ENCODE results near the gene LPAR2.
A peak's percentile ranks its signal among the peaks of the same experiment; 100 is the strongest.
"Not testable (repeated sequence)": the region's sequence is repeated elsewhere in the genome, so short reads cannot be mapped to it uniquely, and the experiment has no call there.

The LPAR2 gene

DNA sequence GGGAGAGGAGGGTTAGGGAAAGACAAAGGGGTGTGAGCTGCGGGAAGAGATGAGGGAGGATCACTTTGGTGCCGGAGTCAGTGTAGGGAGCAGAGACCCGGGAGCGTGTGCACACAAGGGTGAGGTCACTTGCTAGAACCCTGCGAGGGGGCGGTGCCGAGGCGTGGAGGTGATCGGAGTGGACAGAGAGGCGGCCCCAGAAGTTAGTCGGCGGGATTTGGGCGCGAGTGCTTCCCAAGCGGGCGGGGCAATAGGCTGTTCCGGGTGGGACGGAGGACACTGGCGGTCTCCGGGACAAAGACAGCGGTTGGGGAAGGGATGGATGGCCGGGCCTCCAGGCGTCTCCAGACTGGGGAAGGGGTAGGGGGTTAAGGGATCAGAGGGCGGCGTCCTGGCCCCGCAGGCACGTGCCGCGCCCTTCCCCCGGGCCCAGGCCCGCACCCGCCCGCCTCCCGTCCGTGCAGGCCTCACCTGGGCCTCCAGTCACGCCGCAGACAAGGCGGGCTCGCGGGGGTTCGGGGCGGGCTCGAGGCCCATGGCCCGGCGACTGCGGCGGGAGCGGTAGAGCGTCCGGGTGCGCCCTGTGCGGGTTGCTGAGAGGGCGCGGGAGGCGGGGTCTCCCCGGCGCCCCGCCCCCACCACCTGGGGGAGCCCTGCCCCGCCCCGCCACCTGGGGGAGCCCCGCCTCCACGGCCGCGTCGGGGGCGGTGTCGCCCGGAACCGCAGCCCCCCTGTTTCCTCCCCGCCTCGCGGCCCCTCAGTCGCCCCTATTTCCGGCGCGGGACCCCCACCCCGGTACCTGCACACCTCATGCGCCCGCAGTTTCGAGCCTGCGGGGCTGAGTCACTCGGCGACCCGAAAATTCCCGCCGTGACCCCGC lies at the start of gene LPAR2:
LPAR2 (minus strand) TSS at position 600 of the 880 bp plus-strand sequence. CDS start 945 bp downstream, outside the sequence.
- Mint-ChIP-seq H3K27me3 (no peaks in the 10 kb centered on the region), H3K4me3 (peak within 1 kb of the TSS; percentile 88), H3K4me1 (peaks cover 34% of the 10 kb centered on the region), H3K9me3 (no peaks in the 10 kb centered on the region), H3K27ac (ENCODE audit: low read depth) (peak within 1 kb of the TSS; percentile 95), H3K36me3 (ENCODE audit: insufficient read depth) (peaks cover 37% of the 10 kb centered on the region)
- ATAC-seq (replicated peaks; ENCODE audit: extremely low read depth, poor library complexity, severe bottlenecking) (peak; percentile 82), DNase-seq (ENCODE audit: low spot score in 2 of 2) (peak; percentile 60 to 63)

DNA sequence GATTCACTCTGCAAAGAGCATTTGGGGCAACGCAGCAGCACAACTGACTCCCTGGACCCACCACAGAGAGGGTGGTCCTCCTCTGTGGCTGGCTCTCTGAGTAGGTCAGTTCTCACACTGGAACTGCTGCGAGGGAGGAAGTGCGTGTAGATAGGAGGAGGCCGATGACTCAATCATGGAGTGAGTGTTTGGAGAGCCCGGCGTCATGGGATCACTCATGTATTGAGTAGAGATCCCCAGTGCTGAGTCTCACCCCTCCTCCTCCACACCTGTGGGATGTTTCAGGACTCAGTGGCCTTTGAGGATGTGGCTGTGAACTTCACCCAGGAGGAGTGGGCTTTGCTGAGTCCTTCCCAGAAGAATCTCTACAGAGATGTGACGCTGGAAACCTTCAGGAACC lies 49.6 kb upstream of the LPAR2 start:
- DNase-seq (ENCODE audit: low spot score in 2 of 2) = no peak
- no peak overlapping the region for H3K27ac Mint-ChIP-seq (ENCODE audit: low read depth)
- peaks cover 79% of the 10 kb centered on the region for H3K36me3 Mint-ChIP-seq (ENCODE audit: insufficient read depth)
- no peak overlapping the region for H3K4me3 Mint-ChIP-seq
- peaks cover 31% of the 10 kb centered on the region for H3K4me1 Mint-ChIP-seq
- no peaks in the 10 kb centered on the region for H3K9me3 Mint-ChIP-seq
- no peaks in the 10 kb centered on the region for H3K27me3 Mint-ChIP-seq
- no peak for ATAC-seq (replicated peaks; ENCODE audit: extremely low read depth, poor library complexity, severe bottlenecking)

GRCh38 chr19:19674315-19674714 lies 46.3 kb upstream of the LPAR2 start:
- Mint-ChIP-seq H3K4me1 (peaks cover 47% of the 10 kb centered on the region), H3K9me3 (no peaks in the 10 kb centered on the region), H3K36me3 (ENCODE audit: insufficient read depth) (peaks cover 80% of the 10 kb centered on the region), H3K27ac (ENCODE audit: low read depth) (peak overlapping the region; percentile 19), H3K27me3 (no peaks in the 10 kb centered on the region), H3K4me3 (peak overlapping the region; percentile 20)
- DNase-seq (ENCODE audit: low spot score in 2 of 2) = no peak
- ATAC-seq (replicated peaks; ENCODE audit: extremely low read depth, poor library complexity, severe bottlenecking) = no peak

DNA sequence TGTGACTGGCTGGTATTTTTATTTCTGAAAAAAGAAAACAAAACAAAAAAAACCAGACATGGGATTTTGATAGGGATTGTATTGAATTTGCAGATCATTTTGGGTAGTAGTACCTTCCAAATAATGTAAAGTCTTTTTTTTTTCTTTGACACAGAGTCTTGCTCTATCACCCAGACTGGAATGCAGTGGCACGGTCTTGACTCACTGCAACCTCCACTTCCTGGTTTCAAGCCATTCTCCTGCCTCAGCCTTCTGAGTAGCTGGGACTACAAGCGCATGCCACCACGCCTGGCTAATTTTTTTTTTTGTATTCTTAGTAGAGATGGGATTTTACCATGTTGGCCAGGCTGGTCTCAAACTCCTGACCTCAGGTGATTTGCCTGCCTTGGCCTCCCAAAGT lies 44.8 kb upstream of the LPAR2 start:
- Mint-ChIP-seq H3K9me3 (no peaks in the 10 kb centered on the region), H3K27ac (ENCODE audit: low read depth) (no peak overlapping the region), H3K27me3 (no peaks in the 10 kb centered on the region), H3K4me3 (no peak overlapping the region), H3K36me3 (ENCODE audit: insufficient read depth) (peaks cover 75% of the 10 kb centered on the region), H3K4me1 (peaks cover 51% of the 10 kb centered on the region)
- ATAC-seq (replicated peaks; ENCODE audit: extremely low read depth, poor library complexity, severe bottlenecking) (no peak), DNase-seq (ENCODE audit: low spot score in 2 of 2) (no peak)

GRCh38 chr19:19670070-19670551 lies 42.1 kb upstream of the LPAR2 start:
- Mint-ChIP-seq H3K9me3 (no peaks in the 10 kb centered on the region), H3K27me3 (no peaks in the 10 kb centered on the region), H3K4me1 (peaks cover 33% of the 10 kb centered on the region), H3K27ac (ENCODE audit: low read depth) (peak overlapping the region; percentile 96), H3K4me3 (peak overlapping the region; percentile 82), H3K36me3 (ENCODE audit: insufficient read depth) (peaks cover 57% of the 10 kb centered on the region)
- ATAC-seq (replicated peaks; ENCODE audit: extremely low read depth, poor library complexity, severe bottlenecking) = no peak
- no peak for DNase-seq (ENCODE audit: low spot score in 2 of 2)

DNA sequence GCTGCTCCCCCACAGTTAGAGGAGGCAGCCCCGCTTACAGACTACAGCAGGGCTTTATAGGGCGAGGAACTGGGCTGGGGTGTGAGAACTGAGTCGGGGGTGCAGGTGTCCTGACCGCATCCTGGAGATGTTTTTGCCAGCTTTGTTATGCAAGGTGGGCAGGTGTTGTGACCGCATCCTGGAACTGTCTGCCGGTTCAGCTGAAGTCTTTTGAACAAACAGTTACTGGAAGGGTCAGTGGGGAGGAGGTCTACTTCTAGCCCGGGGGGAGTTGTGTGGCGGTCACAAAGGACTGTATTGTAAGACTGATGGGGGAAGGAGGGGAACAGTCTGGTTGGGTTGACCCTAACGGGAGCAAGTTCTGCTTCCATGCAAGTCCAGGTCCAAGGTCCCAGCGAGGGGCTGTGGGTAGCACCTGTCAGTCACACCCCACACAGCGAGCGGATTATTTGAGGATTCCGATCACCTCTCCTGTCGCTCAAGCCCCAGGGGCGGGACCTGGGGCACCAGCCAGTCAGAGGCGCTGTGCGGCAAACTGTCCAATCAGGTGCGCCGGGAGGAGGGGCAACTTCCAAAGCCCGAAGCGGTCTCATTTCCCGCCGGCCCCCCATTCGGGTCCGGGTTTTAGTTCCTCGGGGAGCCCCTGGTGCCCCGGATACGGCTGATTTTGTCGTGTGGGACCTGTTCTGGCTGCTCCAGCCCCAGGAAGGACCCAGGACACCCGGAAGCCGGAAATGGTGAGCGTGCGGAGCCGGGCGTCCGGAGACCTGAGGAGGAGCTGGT lies 40.4 kb upstream of the LPAR2 start, which contains the start of gene ZNF101:
ZNF101 (plus strand) TSS at position 610 of the 783 bp plus-strand sequence; CDS start at position 735, 125 bp downstream.
- no peaks in the 10 kb centered on the region for H3K27me3 Mint-ChIP-seq
- peak within 1 kb of the TSS; percentile 82 for H3K4me3 Mint-ChIP-seq
- peaks cover 48% of the 10 kb centered on the region for H3K36me3 Mint-ChIP-seq (ENCODE audit: insufficient read depth)
- no peaks in the 10 kb centered on the region for H3K9me3 Mint-ChIP-seq
- peak within 1 kb of the TSS; percentile 96 for H3K27ac Mint-ChIP-seq (ENCODE audit: low read depth)
- DNase-seq (ENCODE audit: low spot score in 2 of 2) (peak; percentile 87 to 92), ATAC-seq (replicated peaks; ENCODE audit: extremely low read depth, poor library complexity, severe bottlenecking) (peak; percentile 74)
- peaks cover 28% of the 10 kb centered on the region for H3K4me1 Mint-ChIP-seq

GRCh38 chr19:19665420-19665948 lies 37.5 kb upstream of the LPAR2 start:
- peak overlapping the region; percentile 10 for H3K27ac Mint-ChIP-seq (ENCODE audit: low read depth)
- not testable (repeated sequence) for H3K27me3 Mint-ChIP-seq, H3K4me3 Mint-ChIP-seq

GRCh38 chr19:19663256-19664120 lies 35.5 kb upstream of the LPAR2 start, which contains the start of gene ATP13A1:
Gene ATP13A1, minus strand, starts transcription at chr19:19663676. Its CDS starts 10 bp downstream, at chr19:19663666.
- H3K27ac Mint-ChIP-seq (ENCODE audit: low read depth) = peak within 1 kb of the TSS; percentile 100
- H3K27me3 Mint-ChIP-seq = no peaks in the 10 kb centered on the region
- H3K36me3 Mint-ChIP-seq (ENCODE audit: insufficient read depth) = peaks cover 35% of the 10 kb centered on the region
- no peaks in the 10 kb centered on the region for H3K9me3 Mint-ChIP-seq
- peaks cover 33% of the 10 kb centered on the region for H3K4me1 Mint-ChIP-seq
- ATAC-seq (replicated peaks; ENCODE audit: extremely low read depth, poor library complexity, severe bottlenecking) = peak; percentile 65
- peak; percentile 84 to 96 for DNase-seq (ENCODE audit: low spot score in 2 of 2)
- peak within 1 kb of the TSS; percentile 89 for H3K4me3 Mint-ChIP-seq

More at GRCh38 chr19:19665420-19665948, 37.5 kb upstream of the LPAR2 start:
- ATAC-seq (replicated peaks; ENCODE audit: extremely low read depth, poor library complexity, severe bottlenecking); DNase-seq (ENCODE audit: low spot score in 2 of 2); H3K9me3 Mint-ChIP-seq: not testable (repeated sequence)
- Mint-ChIP-seq H3K36me3 (ENCODE audit: insufficient read depth) (peaks cover 41% of the 10 kb centered on the region), H3K4me1 (peaks cover 46% of the 10 kb centered on the region)

- Mint-ChIP-seq H3K4me3 (peak overlapping the region; percentile 89), H3K36me3 (ENCODE audit: insufficient read depth) (peaks cover 34% of the 10 kb centered on the region), H3K27ac (ENCODE audit: low read depth) (peak overlapping the region; percentile 100), H3K27me3 (no peaks in the 10 kb centered on the region), H3K4me1 (peaks cover 27% of the 10 kb centered on the region), H3K9me3 (no peaks in the 10 kb centered on the region)
- DNase-seq (ENCODE audit: low spot score in 2 of 2) (no peak), ATAC-seq (replicated peaks; ENCODE audit: extremely low read depth, poor library complexity, severe bottlenecking) (no peak)
These were observed 34.8 kb upstream of the LPAR2 start for GRCh38 chr19:19662871-19663255.

DNA sequence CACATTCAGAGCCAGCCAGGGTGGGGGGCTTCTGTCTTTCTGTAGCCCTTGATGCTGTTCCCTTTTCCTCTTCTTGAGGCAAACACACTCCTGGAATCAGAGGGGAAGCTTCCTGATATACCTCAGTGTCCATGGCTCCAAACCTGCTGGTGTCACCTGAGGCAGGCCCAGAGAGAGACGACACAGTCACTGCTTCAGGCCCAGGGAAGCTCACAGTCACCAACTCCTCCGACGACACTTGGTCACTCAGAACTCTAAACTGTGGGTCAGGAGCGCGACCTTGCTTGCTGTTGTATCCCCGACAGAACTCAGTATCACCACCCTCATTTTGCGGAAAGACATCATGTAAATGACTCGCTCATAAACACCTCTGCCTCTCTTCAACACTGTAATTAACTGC lies 34.3 kb upstream of the LPAR2 start:
- peaks cover 33% of the 10 kb centered on the region for H3K36me3 Mint-ChIP-seq (ENCODE audit: insufficient read depth)
- no peaks in the 10 kb centered on the region for H3K9me3 Mint-ChIP-seq
- peak overlapping the region; percentile 89 for H3K4me3 Mint-ChIP-seq
- no peak for DNase-seq (ENCODE audit: low spot score in 2 of 2)
- H3K4me1 Mint-ChIP-seq = peaks cover 27% of the 10 kb centered on the region
- no peak for ATAC-seq (replicated peaks; ENCODE audit: extremely low read depth, poor library complexity, severe bottlenecking)
- H3K27ac Mint-ChIP-seq (ENCODE audit: low read depth) = peak overlapping the region; percentile 100
- H3K27me3 Mint-ChIP-seq = no peaks in the 10 kb centered on the region

GRCh38 chr19:19661675-19662251 lies 33.7 kb upstream of the LPAR2 start:
- ATAC-seq (replicated peaks; ENCODE audit: extremely low read depth, poor library complexity, severe bottlenecking) (peak; percentile 45), DNase-seq (ENCODE audit: low spot score in 2 of 2) (peak in 1 of 2 donors; percentile 76)
- H3K27ac Mint-ChIP-seq (ENCODE audit: low read depth) = peak overlapping the region; percentile 100
- H3K27me3 Mint-ChIP-seq = no peaks in the 10 kb centered on the region
- peak overlapping the region; percentile 89 for H3K4me3 Mint-ChIP-seq
- peaks cover 33% of the 10 kb centered on the region for H3K36me3 Mint-ChIP-seq (ENCODE audit: insufficient read depth)
- no peaks in the 10 kb centered on the region for H3K9me3 Mint-ChIP-seq
- peaks cover 27% of the 10 kb centered on the region for H3K4me1 Mint-ChIP-seq

Measured in central memory CD8-positive, alpha-beta T cell (primary cell).